Anterior cingulate cortex (tissue), 58 donors: Measurements from ENCODE around the gene KCTD1.

ENCODE experiments used
- DNase-seq, 58 donors: peaks; one replicate each; lab custom pipeline; 2025; lab: John Stamatoyannopoulos, UW

Gene KCTD1

GRCh38 chr18:26436176-26437051, 111.9 kb downstream of the KCTD1 start:
- no peak for DNase-seq

GRCh38 chr18:26435415-26436095, 112.8 kb downstream of the KCTD1 start:
- no peak for DNase-seq

GRCh38 chr18:26434887-26435286, 113.5 kb downstream of the KCTD1 start:
- no peak for DNase-seq

GRCh38 chr18:26432651-26433424, 115.5 kb downstream of the KCTD1 start:
- no peak for DNase-seq

GRCh38 chr18:26429535-26430226, 118.7 kb downstream of the KCTD1 start:
- DNase-seq, result no peak

GRCh38 chr18:26425148-26425531, 123.2 kb downstream of the KCTD1 start:
- DNase-seq, result no peak

GRCh38 chr18:26424428-26425147, 123.8 kb downstream of the KCTD1 start:
- DNase-seq, result no peak

GRCh38 chr18:26422472-26423162, 125.7 kb downstream of the KCTD1 start:
- no peak for DNase-seq

- no peak for DNase-seq
Observed at GRCh38 chr18:26421931-26422330, 126.4 kb downstream of the KCTD1 start.

- no peak for DNase-seq
Observed at GRCh38 chr18:26421503-26421902, 126.8 kb downstream of the KCTD1 start.

- no peak for DNase-seq
Observed at GRCh38 chr18:26419746-26420145, 128.6 kb downstream of the KCTD1 start.

GRCh38 chr18:26418225-26418624, 130.1 kb downstream of the KCTD1 start:
- DNase-seq, result no peak

GRCh38 chr18:26417190-26417589, 131.2 kb downstream of the KCTD1 start:
- no peak for DNase-seq

- DNase-seq, result no peak
Observed at GRCh38 chr18:26416652-26417150, 131.7 kb downstream of the KCTD1 start.

GRCh38 chr18:26415631-26416030, 132.7 kb downstream of the KCTD1 start:
- DNase-seq, result no peak

GRCh38 chr18:26414901-26415440, 133.4 kb downstream of the KCTD1 start:
- no peak for DNase-seq

- DNase-seq, result no peak
Observed at GRCh38 chr18:26409091-26409490, 139.3 kb downstream of the KCTD1 start.

GRCh38 chr18:26407736-26408601, 140.4 kb downstream of the KCTD1 start:
- no peak for DNase-seq
